Gastrocnemius medialis (tissue), 4 donors: ENCODE measurements around the gene TSPY10. TPM values are rescaled to one million over a fixed set of nuclear protein-coding genes. Genes with fewer than 3 reads are reported as not detected.
"Not testable (repeated sequence)": the region's sequence is repeated elsewhere in the genome, so short reads cannot be mapped to it uniquely, and the experiment has no call there.

Source experiments
- ATAC-seq, 2 donors: fragments of 150-250 bp; one replicate each; pipeline ENCODE4 v1.9.1; 2016
- DNase-seq, 2 donors: peaks; one replicate each; pipeline ENCODE4 v3.0.0-alpha.2; 2019
- H3K27ac ChIP-seq, 4 donors: fragments of 200-600 bp; sonication (generic); 1 replicate in 1 of 4; 2 replicates in 3 of 4; pipeline ENCODE4 v1.5.1; 2016 to 2018; ENCODE audit warnings: mild to moderate bottlenecking in 2 of 4, moderate library complexity in 1 of 4
- H3K27me3 ChIP-seq, 3 donors: fragments of 200-600 bp; sonication (generic) in 2 of 3; 1 replicate in 1 of 3; 2 replicates in 2 of 3; pipeline versions ENCODE4 v1.5.1 to v1.6.0; 2016 to 2019; ENCODE audit warnings: mild to moderate bottlenecking in 1 of 3, moderate library complexity in 1 of 3
- H3K36me3 ChIP-seq, 2 donors: fragments of 200-600 bp; sonication (generic) in 1 of 2; one replicate each; pipeline ENCODE4 v1.5.1; 2017 to 2018
- H3K4me1 ChIP-seq, 2 donors: fragments of 200-600 bp; sonication (generic) in 1 of 2; one replicate each; pipeline ENCODE4 v1.5.1; 2016 to 2017; ENCODE audit warnings: mild to moderate bottlenecking in 2 of 2
- H3K4me3 ChIP-seq, 4 donors: fragments of 200-600 bp; sonication (generic) in 3 of 4; 1 replicate in 1 of 4; 2 replicates in 3 of 4; pipeline ENCODE4 v1.5.1; 2016 to 2019; ENCODE audit warnings: mild to moderate bottlenecking in 2 of 4
- H3K9me3 ChIP-seq, 3 donors: fragments of 200-600 bp; sonication (generic) in 2 of 3; 1 replicate in 1 of 3; 2 replicates in 2 of 3; pipeline ENCODE4 v1.5.1; 2016 to 2019
- in situ Hi-C, 4 donors: fragments of 200-750 bp; cut with MboI; loops; one replicate each; pipeline versions ENCODE4 v1.15.0 to v1.8.0; 2017; ENCODE audit warnings: low sequenced_read_pairs in 4 of 4
- intact Hi-C: fragments of 100-400 bp; cut with DNase I; formaldehyde crosslinking; loops from one replicate; pipeline ENCODE4 v1.15.1; 2023; ENCODE audit warnings: low total_unique reads
- total RNA-seq, 4 donors: library from RNA; depleted of rRNA; stranded (reverse); fragments of >200 nt; gene quantifications; one replicate each; pipeline versions ENCODE4 v1.1.0 to v1.2.3, GENCODE V29; 2016

Gene TSPY10
- not detected for total RNA-seq

- DNase-seq, H3K27ac ChIP-seq, H3K4me1 ChIP-seq, H3K4me3 ChIP-seq, intact Hi-C loops, H3K27me3 ChIP-seq, H3K36me3 ChIP-seq, in situ Hi-C loops, ATAC-seq, H3K9me3 ChIP-seq: not testable (repeated sequence)
Observed at GRCh38 chrY:9527580-9527979, at the start of gene TSPY10. Gene TSPY10, plus strand, starts transcription at chrY:9527880. Its CDS starts 46 bp downstream, at chrY:9527926.

- H3K4me3 ChIP-seq, H3K27me3 ChIP-seq, H3K27ac ChIP-seq, H3K36me3 ChIP-seq, H3K9me3 ChIP-seq, intact Hi-C loops, ATAC-seq, in situ Hi-C loops, H3K4me1 ChIP-seq, DNase-seq: not testable (repeated sequence)
Observed at GRCh38 chrY:9486967-9487366, 40.7 kb upstream of the TSPY10 start, which contains the start of gene TSPY9. Gene TSPY9, plus strand, starts transcription at chrY:9487267. Its CDS starts 46 bp downstream, at chrY:9487313.

GRCh38 chrY:9504396-9504795, 23.3 kb upstream of the TSPY10 start:
- H3K36me3 ChIP-seq, H3K9me3 ChIP-seq, H3K4me3 ChIP-seq, in situ Hi-C loops, ATAC-seq, H3K4me1 ChIP-seq, DNase-seq, intact Hi-C loops, H3K27me3 ChIP-seq, H3K27ac ChIP-seq: not testable (repeated sequence)

- H3K36me3 ChIP-seq, intact Hi-C loops, ATAC-seq, H3K9me3 ChIP-seq, H3K4me1 ChIP-seq, H3K4me3 ChIP-seq, in situ Hi-C loops, H3K27me3 ChIP-seq, H3K27ac ChIP-seq: not testable (repeated sequence)
- DNase-seq: peak in 1 of 2 donors; percentile 9
Observed at GRCh38 chrY:9516287-9516686, 11.4 kb upstream of the TSPY10 start.

Other genes with a start within 250 kb of the TSPY10 start
- not detected for gene TSPY4, start 190.4 kb upstream of the TSPY10 start, total RNA-seq
- not detected for gene TSPY8, start 170.1 kb upstream of the TSPY10 start, total RNA-seq
- not detected for gene TSPY3, start 129.5 kb upstream of the TSPY10 start, total RNA-seq
- gene TSPY1, start 60.9 kb upstream of the TSPY10 start, total RNA-seq: not detected
- not detected for gene TSPY9, start 40.6 kb upstream of the TSPY10 start, total RNA-seq